ENCODE data around the gene TSPEAR.

TSPEAR gene

DNA sequence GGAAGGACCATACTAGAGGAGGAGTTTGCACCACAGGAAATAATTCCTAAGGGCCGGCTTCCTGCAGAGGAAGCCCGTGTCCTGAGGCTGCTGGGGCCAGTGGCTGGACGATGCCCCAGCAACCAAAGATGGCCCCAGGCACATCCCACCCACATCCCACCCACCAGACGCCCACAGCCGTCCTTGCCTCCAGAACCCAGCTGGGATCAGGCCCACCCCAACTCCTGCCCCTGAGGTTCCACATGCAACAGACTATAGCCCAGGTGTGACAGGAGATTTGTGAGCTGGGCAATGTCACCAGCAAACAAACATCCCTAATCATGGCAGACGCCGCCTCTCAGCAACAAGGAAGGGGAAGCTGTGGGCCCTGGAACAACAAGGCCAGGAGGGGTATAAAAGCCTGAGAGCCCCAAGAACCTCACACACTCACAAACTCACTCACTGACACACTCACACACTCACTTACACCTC lies 84.7 kb downstream of the TSPEAR start, which contains the start of gene KRTAP10-9:
TSS of gene KRTAP10-9 (plus strand) at position 421 of the 471 bp plus-strand sequence. CDS start 79 bp downstream, outside the sequence.
- Histone ChIP-seq H3K4me1 (no peaks in the 10 kb centered on the region), H3K27me3 (no peaks in the 10 kb centered on the region), H3K9me3 (no peaks in the 10 kb centered on the region; the same call in 1 of the 2 replicates), H3K4me3 (ENCODE audit: low read depth, low read length) (no peak within 1 kb of the TSS), H3K36me3 (no peaks in the 10 kb centered on the region)
- TF ChIP-seq, protein P1, sequence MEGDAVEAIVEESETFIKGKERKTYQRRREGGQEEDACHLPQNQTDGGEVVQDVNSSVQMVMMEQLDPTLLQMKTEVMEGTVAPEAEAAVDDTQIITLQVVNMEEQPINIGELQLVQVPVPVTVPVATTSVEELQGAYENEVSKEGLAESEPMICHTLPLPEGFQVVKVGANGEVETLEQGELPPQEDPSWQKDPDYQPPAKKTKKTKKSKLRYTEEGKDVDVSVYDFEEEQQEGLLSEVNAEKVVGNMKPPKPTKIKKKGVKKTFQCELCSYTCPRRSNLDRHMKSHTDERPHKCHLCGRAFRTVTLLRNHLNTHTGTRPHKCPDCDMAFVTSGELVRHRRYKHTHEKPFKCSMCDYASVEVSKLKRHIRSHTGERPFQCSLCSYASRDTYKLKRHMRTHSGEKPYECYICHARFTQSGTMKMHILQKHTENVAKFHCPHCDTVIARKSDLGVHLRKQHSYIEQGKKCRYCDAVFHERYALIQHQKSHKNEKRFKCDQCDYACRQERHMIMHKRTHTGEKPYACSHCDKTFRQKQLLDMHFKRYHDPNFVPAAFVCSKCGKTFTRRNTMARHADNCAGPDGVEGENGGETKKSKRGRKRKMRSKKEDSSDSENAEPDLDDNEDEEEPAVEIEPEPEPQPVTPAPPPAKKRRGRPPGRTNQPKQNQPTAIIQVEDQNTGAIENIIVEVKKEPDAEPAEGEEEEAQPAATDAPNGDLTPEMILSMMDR (IDR thresholded peaks at IDR 0.05; ENCODE audit: low read depth, low read length), result no peak
- no peak for DNase-seq

DNA sequence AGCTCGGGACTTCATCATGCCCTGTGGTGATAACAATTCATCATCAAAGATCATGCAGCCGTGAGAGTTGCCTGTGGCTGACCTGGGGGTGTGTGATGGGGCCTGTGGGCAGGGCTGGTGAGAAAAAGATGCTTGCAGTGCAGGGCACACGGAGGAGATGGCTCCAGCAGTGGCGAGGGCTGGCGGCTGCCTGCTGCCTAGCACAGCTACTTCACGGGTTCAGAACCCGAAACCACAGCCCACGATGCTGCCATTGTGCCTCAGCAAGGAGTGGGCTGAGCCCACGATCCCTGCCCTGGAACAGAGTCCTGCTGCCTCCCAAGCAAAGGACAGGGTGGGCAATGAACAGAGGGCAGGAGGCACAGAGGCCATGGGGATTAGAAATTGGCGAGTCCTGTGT lies 85.1 kb downstream of the TSPEAR start:
- no peaks in the 10 kb centered on the region for H3K36me3 ChIP-seq
- TF ChIP-seq, protein P1 (IDR thresholded peaks at IDR 0.05; ENCODE audit: low read depth, low read length), result no peak
- H3K9me3 ChIP-seq, result no peaks in the 10 kb centered on the region; the same call in 1 of the 2 replicates

DNA sequence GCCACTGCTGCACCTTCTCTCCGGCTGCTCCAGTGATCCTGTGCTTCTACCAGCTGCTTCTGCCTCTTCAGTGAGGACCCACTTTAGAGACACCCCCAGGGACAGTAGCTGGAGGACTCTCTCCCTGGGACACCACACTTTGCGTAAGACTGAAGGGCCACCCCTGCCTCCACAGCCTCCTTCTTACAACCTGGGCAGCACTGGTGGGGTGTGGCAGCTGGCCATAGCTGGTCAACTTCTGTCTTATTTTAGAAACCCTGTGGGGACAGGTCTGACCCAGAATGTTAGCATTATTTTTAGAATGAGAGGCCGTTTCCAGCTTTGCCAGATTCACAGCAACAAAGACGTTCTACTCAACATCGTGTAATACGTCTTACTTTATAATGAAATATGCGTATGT lies 85.6 kb downstream of the TSPEAR start:
- Histone ChIP-seq H3K36me3 (no peaks in the 10 kb centered on the region), H3K9me3 (no peaks in the 10 kb centered on the region; the same call in 1 of the 2 replicates), H3K4me1 (no peaks in the 10 kb centered on the region), H3K4me3 (ENCODE audit: low read depth, low read length) (no peak overlapping the region), H3K27me3 (no peaks in the 10 kb centered on the region)
- TF ChIP-seq, protein P1 (IDR thresholded peaks at IDR 0.05; ENCODE audit: low read depth, low read length), result no peak
- no peak for DNase-seq

More for the DNA sequence above, 85.1 kb downstream of the TSPEAR start:
- H3K4me1 ChIP-seq, result no peaks in the 10 kb centered on the region
- no peak for DNase-seq
- no peak overlapping the region for H3K4me3 ChIP-seq (ENCODE audit: low read depth, low read length)
- H3K27me3 ChIP-seq, result no peaks in the 10 kb centered on the region

DNA sequence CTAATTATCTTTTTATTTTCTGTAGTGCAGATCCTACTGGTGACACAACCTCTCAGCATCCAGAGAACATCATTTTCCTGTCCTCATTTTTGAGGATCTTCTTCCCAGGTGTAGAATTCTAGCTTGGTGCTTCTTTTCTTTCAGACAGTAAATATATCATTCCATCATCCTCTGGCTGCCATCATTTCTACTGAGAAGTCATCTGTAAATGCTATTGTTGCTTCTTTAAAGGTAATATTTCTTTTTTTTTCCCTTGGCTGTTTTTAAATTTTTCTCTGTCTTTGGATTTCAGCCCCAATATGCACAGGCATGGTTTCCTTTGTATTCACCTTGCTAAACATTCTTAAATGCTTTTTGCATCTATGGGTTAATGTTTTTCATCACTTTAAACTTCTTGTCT lies 87.8 kb downstream of the TSPEAR start:
- H3K36me3 ChIP-seq, result no peaks in the 10 kb centered on the region
- H3K27me3 ChIP-seq, result no peaks in the 10 kb centered on the region
- TF ChIP-seq, protein P1 (IDR thresholded peaks at IDR 0.05; ENCODE audit: low read depth, low read length), result no peak
- no peaks in the 10 kb centered on the region; the same call in 1 of the 2 replicates for H3K9me3 ChIP-seq
- no peak for DNase-seq
- H3K4me3 ChIP-seq (ENCODE audit: low read depth, low read length), result no peak overlapping the region
- H3K4me1 ChIP-seq, result no peaks in the 10 kb centered on the region

DNA sequence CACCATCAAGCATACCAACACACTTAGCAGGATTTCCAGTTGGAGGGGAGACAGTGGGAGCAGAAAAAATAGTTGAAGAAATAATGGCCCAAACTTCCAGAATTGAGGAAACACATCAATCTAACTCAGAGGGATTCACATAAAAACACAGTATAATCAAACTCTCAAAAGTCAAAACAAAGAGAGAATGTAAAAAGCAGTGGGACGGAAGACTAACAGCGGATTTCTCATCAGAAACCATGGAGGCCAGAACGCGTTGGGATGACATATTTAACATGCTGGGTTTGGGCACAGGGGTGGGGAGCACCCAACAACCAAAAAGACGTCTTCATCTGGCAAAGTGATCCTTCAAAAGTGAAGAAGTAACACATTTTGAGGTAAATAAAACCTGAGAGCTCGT lies 91.5 kb downstream of the TSPEAR start:
- TF ChIP-seq, protein P1 (IDR thresholded peaks at IDR 0.05; ENCODE audit: low read depth, low read length), result no peak
- no peak overlapping the region for H3K4me3 ChIP-seq (ENCODE audit: low read depth, low read length)
- peaks cover 11% of the 10 kb centered on the region for H3K27me3 ChIP-seq
- H3K36me3 ChIP-seq, result no peaks in the 10 kb centered on the region
- DNase-seq, result no peak
- H3K9me3 ChIP-seq, result no peaks in the 10 kb centered on the region; the same call in 1 of the 2 replicates
- H3K4me1 ChIP-seq, result no peaks in the 10 kb centered on the region

DNA sequence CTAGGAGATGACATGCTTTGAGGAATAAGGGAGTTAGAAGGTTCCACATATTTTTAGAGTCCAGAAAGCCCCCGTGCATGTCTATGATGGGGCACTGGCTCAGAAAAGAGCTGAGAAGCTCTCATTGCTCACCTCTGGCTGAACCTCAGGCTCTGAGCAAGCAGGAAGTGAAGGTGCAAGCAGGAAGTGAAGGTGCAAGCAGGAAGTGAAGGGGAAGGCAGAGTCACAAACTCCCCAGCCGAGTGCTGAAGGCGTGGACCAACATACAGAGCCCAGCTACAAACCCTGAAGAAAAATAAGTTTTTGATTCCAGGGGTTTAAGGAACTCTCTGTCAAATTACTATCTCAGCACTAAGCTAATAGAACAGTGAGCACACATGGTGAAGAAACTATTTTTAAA lies 92.5 kb downstream of the TSPEAR start:
- H3K36me3 ChIP-seq, result no peaks in the 10 kb centered on the region
- H3K9me3 ChIP-seq, result no peaks in the 10 kb centered on the region
- no peak overlapping the region for H3K4me3 ChIP-seq (ENCODE audit: low read depth, low read length)
- DNase-seq, result no peak
- no peaks in the 10 kb centered on the region for H3K4me1 ChIP-seq
- H3K27me3 ChIP-seq, result peaks cover 11% of the 10 kb centered on the region
- TF ChIP-seq, protein P1 (IDR thresholded peaks at IDR 0.05; ENCODE audit: low read depth, low read length), result no peak
